HG02571 (cell line): Measurements from ENCODE around the gene UBASH3A.
A peak's percentile ranks its signal among the peaks of the same experiment; 100 is the strongest.

Experiments used
- ATAC-seq: cut with Tn5 transposase; IDR thresholded peaks from one replicate; pipeline ENCODE4 v1.9.1; 2021; ENCODE audit warnings: mild to moderate bottlenecking, moderate library complexity; ENCODE audit not compliant: unreplicated experiment

The UBASH3A gene

DNA sequence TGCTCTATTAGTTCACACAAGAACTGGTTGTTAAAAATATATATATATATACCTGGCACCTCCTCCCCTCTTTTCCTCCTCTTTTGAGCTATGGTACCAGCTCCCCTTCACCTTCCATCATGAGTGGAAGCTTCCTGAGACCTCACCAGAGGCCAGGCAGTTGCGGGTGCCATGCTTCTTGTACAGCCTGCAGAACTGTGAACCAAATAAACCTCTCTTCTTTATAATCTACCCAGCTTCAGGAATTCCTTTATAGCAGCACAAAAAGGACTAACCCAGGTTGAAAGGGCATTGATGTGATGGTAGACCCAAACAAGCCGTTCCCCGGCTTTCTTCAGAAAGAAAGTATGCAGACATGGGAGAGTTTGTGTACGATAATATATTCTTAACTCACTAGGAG lies 77.5 kb downstream of the UBASH3A start:
- no peak for ATAC-seq

DNA sequence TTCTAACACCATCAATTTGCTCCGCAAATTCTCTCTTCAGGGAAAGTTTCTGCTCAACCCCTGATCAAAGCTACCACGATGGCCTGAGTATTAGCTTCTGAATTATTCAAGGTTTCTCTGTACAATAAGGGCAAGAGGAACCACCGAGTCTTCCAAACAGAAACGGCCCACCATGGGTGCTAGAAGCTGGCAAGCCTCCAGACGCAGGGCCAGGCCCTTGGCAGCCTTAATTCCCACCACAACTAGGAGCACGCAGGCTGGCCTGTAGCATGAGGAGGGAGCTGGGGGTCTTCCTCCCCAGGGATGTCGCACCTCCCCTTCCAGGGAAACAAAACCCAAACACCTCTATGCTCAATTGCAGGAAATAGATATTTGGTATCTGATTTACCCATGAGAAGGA lies 81.3 kb downstream of the UBASH3A start:
- ATAC-seq: no peak

DNA sequence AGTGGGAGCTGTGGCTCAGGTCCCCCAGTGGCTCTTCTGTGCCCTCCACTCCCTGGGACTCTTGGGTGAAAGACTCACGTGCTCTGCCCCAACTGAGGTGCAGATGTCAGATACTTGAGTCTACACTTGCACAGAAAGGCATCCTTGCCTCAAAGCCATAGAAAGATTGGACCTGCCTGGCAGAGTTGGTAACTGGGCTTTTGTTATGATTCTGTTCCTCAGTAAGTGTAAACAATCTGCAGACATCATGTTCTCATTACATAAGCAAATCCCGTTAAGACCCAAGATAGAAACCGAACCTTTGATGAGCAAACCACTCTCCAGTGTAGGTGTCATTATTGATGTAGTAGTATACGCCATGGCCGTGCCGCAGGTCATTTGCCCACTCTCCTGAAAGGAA lies 82.4 kb downstream of the UBASH3A start:
- ATAC-seq: no peak

DNA sequence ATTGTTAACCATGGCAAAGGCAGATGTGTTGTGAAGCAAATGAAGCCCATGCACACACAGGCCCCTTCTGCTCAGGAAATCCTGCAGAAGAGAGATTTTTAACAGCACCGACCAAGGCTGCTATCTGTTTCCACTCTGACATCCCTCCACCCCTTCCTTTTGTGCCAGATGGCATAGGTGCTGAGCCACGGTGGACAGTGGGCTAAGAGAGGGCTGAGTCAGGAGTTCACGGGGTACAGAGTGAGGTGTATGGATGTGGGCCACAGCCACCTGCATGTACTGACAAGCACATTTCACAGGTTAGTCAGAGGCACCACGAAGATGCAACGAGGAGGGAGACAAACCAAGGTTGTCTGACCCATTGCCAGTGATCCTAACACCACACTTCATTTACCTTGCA lies 82.8 kb downstream of the UBASH3A start:
- no peak for ATAC-seq

DNA sequence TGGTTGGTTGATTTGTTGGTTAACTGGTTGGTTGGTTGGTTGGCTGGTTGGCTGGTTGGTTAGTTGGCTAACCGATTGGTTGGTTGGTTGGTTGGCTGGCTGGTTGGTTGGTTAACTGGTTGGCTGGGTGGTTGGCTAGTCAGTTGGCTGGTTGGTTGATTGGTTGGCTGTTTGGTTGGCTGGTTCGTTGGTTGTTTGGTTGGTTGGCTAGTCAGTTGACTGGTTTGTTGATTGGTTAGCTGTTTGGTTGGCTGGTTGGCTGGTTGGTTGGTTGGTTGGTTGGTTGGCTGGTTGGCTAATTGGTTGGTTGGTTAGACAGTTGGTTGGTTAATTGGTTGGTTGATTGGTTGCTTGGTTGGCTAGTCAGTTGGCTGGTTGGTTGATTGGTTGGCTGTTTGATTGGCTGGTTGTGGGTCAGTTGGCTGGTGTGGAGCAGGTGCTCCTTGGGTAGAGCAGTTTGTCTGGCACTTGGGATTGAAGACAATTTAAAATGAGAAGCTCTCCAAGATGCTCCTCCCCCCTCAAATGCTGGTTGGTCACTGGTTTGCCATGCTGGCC lies 85.4 kb downstream of the UBASH3A start:
- no peak for ATAC-seq

DNA sequence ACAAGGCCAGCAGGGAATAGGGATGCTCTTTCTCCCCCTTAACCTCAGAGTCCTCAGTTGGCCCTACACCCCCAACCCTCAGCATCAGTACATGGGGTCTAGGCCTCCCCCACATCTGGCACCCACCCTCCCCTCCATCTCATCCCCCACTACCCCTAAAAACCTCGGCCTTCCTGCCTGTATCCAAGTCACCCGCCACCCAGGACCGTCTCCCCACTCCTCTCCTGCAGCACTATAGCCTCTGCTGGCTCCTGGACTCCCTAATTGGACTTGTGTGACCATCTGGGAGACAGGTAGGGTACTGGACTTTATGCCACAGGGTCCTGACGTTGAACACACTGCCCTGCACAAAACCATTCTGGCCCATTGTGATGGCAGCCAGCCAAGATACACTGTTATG lies 86.3 kb downstream of the UBASH3A start:
- no peak for ATAC-seq

DNA sequence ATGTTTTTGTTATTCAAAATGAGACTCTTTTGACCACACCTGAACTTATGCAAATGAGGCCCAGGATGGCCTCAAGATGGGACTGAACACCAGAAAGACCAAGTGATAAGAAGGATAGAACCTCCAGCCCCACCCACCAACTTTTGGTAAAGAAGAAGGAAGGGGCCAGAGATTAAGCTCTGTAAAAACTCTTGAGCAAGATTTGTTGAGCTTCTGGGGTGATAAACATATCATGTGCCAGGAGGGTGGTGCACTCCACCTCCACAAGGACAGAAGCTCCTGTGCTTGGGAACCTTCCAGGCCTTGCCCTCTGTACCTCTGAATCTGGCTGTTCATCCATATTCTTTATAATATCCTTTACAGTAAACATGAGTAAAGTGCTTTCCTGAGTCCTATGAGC lies 87.0 kb downstream of the UBASH3A start:
- no peak for ATAC-seq

DNA sequence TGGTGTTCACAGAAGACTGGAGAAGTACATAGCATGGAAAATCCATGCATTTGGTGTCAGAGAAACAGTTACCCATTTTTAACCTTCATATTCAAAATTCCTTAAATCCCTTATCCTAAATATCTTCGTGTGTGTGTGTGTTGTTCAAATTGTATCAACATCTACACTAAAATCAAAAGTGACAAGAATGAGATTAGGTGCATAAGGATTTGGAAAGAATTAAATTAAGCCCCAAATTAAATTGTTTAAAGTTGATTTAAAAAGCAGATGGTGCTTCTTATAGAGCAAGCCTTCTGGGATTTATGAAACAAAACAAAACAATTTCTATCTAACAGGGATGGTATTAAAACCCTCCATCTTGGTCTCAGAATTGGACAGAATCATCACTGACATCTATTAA lies 87.6 kb downstream of the UBASH3A start:
- no peak for ATAC-seq

DNA sequence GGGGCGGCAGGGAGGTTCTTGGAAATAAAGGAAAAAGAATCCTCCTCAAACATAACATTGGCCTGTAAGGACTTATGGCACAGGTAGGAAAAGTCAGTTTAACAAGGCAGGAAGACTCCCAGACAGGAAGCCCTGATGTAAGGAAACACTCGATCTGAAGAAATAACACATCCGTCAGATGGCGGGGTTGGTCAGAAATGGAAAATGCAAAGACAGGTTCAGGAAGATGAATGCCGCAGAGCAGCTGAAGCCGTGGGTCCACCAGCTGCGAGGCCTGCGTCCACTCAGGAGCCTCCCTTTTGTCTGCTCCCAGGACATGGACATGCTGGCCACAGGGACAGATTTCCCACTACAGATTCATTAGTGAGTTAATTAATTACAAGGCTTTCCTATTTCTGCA lies 88.5 kb downstream of the UBASH3A start:
- no peak for ATAC-seq

DNA sequence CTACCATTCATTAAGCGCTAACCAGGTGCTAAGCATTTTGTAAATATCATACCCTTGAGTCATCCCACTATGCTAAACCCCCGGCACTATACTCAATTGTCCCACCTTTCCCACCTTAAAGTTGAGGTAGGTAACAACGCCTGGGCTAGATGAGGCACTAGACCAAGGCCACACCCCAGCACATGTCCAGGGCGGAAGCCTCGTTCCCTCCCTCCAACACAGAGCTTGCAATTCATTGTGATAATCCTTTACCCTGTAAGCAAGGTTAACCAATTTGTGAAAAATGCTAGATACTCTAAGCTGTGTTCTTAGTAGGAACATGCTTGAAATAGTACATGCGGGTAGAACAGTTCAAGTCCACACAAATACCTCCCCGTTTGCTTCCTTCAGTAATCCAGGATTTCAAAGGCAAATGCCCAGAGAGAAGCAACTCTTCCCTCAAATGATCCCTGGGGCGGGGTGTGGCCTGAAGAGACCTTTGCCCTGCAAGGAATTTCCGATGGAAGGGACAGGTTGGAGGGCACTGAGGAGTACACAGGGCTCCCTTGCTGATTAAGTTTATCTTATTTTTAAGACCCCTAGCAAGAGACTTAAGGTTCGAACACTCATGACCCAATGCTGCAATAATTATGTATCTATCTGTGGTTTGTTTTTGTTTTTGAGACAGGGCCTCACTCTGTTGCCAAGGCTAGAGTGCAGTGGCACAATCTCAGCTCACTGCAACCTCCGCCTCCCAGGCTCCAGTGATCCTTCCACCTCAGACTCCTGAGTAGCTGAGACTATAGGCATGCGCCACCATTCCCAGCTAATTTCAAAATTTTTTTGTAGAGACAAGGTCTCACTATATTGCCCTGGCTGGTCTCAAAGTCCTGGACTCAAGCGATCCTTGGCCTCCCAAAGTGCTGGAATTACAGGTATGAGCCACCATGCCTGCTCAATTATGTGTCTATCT lies 89.7 kb downstream of the UBASH3A start:
- no peak for ATAC-seq

DNA sequence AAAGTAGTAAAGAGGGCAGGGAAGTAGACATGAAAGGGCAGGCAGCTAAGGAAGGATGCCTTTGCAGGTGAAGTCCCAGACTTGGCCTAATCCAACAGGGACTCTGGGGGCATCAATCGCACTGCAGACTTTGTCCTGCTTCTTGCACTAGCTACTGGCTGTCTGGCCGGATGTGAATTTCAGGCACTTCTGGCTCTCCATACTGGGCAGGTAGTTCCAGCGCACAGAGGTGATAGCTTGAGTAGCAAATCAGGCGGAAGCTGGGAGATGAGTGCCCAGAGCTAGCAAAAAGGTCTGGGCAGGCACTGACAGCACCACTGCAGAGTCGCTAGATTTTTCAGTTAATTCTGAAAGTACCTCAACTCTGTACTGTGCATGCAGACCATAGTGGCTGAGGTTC lies 91.3 kb downstream of the UBASH3A start:
- ATAC-seq: no peak

DNA sequence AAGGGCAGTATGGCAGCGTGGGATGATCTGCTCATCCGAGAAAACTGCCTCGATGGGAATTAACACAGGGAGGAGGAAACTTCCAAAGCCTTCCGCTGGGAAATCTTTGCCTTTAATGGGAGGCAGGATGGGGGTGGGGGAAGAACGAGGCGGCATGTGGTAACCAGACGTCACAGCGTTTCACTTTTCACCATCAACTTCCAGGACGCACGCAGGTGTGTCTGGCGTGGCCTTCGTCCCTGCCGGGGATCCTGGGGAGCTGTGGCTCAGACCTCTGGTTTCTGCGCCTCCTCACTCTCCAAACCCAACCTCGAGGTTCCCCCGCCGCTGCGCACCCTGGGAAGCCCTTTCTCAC lies 92.0 kb downstream of the UBASH3A start:
- peak; percentile 6 for ATAC-seq

DNA sequence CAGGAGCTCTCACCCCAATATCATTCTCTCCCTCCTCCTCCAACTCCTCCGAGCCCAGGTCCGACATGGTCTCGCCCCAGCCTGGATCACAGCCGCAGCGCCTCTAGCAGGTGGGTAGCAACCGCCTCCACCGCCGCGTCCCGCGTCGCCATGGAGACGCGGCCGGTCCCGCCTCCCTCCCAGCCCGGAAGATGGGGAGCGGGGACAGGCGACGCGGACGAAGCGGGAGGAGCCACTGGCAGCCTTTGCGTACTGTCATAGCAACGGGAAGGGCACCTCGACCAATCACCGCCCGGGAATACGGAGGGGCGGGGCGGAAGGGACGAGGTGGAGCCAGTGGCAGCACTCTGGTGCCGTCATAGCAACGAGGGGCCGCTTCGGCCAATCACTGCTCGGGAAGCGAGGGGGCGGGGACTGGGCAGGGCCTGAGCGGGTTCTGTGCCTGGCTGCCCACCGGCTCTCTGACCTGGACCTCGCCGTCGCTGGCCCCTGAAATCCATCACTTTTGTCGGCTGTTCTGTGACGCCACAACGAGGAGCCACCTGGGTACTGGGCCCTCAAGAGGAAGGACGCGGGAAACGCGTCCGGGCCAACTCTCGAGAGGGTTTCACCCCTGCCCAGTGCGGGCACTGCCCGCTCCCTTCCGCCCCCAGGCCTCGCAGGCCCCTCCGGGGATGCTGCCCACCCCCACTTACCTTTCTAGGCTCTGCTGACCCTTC lies 92.6 kb downstream of the UBASH3A start, which contains the start of gene RSPH1:
Gene RSPH1, minus strand, starts transcription at position 105 of the 719 bp plus-strand sequence. Its CDS starts 38 bp downstream, at position 67.
- peak; percentile 97 for ATAC-seq

DNA sequence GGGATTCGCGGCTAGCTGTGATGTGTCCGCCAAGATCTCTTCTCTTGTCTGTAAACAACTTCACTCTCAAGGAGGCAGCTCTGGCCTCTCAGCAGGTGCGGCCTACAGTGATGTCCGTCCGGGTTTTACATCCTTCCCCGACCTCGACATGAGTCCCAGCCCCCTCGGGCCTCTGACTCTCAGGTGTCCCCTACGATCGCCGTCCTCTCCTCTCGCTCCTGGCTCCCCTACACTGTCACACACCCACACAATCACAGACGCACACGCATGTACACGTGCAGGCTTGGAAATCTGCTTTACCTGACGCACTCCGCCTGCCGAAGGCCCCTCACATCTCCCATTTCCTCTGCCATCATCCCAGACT lies 93.1 kb downstream of the UBASH3A start:
- no peak for ATAC-seq
